ENCODE measurements around the gene BAZ1A.
"Not testable (repeated sequence)": the region's sequence is repeated elsewhere in the genome, so short reads cannot be mapped to it uniquely, and the experiment has no call there.

The BAZ1A gene

DNA sequence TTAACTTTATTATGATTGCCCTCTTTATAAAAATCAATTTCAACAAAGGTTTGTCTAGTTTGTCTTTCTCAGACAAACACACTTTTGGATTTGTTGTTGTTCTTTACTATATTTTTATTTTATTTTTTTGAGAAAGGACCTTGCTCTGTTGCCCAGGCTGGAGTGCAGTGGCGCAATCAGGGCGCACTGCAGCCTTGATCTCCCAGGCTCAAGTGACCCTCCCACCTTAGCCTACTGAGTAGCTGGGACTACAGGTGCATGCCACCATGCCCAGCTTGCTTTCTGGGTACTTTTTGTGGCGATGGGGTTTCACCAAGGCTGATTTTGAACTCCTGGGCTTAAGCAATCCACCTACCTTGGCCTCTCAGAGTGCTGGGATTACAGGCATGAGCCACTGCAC is 96.4 kb downstream of the BAZ1A start:
- DNase-seq, result no peak

- no peak for DNase-seq
These were observed 98.5 kb downstream of the BAZ1A start for GRCh38 chr14:34776611-34777010.

DNA sequence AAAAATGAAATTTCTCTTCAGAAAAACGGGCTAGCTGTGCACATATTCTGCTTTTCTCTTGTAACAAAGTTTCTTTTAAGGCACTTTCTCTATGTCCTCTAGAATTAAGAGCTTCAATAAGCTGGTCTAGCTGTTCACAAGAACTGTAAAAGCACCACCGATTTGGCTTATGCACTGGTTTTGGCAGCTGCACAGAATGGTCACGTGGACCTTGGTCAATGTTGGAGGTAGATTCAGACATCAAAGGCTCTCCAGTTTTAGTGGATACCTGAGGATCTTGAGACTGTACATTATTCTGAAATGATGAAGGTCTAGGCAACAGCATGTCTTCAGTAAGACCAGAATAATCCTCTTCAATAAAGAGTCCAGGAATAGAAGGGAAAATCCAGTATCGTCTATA is 99.2 kb downstream of the BAZ1A start:
- DNase-seq, result no peak

GRCh38 chr14:34775342-34775741 is 99.8 kb downstream of the BAZ1A start:
- DNase-seq, result no peak

DNA sequence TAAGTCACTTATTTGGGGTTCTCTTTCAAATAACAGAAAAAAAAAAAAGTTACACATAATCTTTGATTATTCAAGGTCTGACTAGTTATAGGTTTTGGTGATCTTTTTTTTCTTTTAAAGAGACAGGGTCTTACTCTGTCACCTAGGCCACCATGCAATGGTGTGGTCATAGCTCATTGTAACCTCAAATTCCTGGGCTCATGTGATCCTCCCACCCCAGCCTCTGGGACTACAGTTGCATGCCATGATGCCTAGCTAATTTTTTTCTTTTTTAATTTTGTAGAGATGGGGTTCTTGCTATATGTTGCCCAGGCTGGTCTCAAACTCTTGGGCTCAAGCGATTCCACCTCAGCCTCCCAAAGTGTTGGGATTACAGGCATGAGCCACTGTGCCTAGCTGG is 104.3 kb downstream of the BAZ1A start:
- no peak for DNase-seq

GRCh38 chr14:34766606-34767005 is 108.6 kb downstream of the BAZ1A start:
- no peak for DNase-seq

DNA sequence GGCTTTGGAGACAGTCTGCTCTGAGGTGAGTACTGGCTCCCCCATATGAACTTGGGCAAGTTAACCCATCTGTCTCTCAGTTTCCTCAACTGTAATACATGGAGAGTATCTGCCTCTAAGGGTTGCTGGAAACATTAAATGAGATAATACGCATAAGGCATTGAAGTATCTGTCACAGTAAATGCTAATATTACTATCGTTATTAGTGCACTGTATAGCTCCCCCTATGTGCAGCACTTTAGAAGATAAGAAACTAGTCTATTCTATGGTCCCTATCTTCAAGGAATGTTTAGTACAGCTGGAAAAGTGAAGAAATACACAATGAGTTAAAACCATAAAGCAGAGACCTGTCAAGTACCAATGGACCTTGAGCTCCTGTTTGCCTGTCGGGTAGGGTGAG is 109.1 kb downstream of the BAZ1A start:
- no peak for DNase-seq

GRCh38 chr14:34755215-34755614 is 119.9 kb downstream of the BAZ1A start:
- no peak for DNase-seq

GRCh38 chr14:34754687-34755086 is 120.5 kb downstream of the BAZ1A start:
- DNase-seq, result no peak

DNA sequence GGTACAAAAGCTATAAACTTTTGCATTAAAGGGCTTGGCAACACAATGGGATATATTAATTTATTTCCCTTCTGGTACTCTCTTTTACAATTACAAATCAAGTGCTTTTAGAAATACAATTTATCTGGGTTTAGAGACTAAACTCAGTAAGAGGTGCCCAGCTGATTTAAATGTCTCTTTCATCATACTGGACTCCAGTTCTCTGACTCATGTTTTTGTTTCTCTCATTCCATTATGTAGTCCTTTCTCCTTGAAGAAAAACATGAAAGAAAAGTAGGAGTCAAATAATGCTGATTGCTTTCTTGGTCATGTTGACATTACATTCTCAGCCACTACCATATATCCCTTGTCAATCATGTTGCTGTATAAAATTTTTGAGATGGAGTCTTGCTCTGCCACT is 124.5 kb downstream of the BAZ1A start:
- DNase-seq, result no peak

- no peak for DNase-seq
These were observed 124.9 kb downstream of the BAZ1A start for GRCh38 chr14:34750233-34750632.

GRCh38 chr14:34749408-34749807 is 125.8 kb downstream of the BAZ1A start:
- DNase-seq, result no peak

- no peak for DNase-seq
These were observed 132.7 kb downstream of the BAZ1A start for GRCh38 chr14:34742270-34743115.

- no peak for DNase-seq
These were observed 133.3 kb downstream of the BAZ1A start for GRCh38 chr14:34741840-34742239.

GRCh38 chr14:34740139-34740538 is 135.0 kb downstream of the BAZ1A start:
- not testable (repeated sequence) for DNase-seq

GRCh38 chr14:34737079-34737478 is 138.1 kb downstream of the BAZ1A start:
- not testable (repeated sequence) for DNase-seq

GRCh38 chr14:34733245-34733644 is 141.9 kb downstream of the BAZ1A start:
- DNase-seq, result no peak

GRCh38 chr14:34732802-34733201 is 142.4 kb downstream of the BAZ1A start:
- DNase-seq, result no peak

DNA sequence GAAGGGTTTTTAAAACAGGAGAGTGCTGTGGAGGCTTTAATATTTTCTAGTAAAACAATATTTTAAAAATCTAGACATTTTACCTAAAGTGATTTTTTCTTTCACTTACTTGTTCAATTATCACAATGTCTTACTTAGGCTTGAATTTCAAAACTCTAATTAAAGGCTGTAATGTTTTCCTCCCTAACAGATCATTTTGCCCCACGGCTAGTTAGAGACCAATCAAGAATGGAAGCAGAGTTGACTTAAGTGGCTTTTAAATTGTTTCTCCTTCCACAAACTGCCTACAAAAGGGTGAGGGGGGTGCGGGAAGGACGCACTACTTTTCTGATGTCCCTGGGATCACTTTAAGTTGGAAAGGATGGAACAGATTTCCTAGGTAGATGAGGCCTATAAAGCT is 151.3 kb downstream of the BAZ1A start:
- no peak for DNase-seq

DNA sequence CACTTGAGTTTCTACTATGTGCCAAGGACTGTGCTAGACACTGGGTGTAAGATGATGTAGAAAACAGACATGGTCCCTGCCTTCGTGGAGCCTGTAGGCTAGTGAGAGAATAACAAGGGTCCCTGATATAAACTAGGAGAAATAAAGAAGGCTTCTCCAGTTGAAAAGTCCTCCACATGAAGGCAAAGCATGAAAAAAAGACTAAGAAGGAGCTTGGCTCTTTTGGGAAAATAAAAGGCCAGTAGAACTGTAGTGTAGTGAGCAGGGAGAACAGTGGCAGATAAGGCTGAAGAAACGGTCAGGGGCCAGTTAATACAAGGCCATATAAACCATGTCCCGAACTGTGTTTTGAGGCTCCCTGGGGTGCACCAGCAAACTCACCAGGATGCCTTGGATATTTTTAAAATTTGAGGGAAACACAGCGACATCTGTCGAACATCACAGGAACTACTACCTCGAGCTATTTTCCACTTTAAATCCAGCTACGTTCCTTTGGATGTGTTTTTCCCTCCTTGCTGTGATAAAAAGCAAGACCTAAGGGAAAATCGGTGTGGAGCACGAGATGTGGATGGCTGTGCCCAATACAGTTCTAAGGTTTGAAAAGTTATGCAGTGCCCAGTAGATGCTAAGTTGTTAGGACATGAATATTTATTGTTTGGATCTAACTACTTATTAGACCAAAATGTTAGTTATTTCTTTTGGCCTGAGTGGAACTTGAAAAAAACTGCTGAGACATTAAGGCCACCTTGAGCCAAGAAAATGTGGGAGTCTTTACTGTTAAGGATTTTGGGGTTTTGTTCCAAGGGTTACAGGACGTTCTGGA is 152.2 kb downstream of the BAZ1A start:
- peak; percentile 14 to 17 for DNase-seq

DNA sequence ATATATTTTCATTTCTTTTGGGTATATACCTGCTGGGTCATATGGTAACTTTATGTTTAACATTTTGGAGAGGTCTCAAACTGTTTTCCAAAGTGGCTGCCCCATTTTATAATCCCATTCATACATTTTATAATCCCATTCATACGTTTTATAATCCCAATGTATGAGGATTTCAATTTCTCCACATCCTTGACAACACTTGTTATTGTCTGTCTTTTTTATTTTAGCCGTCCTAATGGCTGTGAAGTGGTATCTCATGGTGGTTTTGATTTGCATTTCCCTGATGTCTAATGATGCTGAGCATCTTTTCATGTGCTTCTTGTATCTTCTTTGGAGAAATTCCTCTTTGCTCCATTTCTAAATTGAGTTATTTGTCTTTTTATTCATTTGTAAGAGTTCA is 154.0 kb downstream of the BAZ1A start:
- DNase-seq, result no peak

GRCh38 chr14:34718750-34719304 is 156.3 kb downstream of the BAZ1A start:
- no peak for DNase-seq

DNA sequence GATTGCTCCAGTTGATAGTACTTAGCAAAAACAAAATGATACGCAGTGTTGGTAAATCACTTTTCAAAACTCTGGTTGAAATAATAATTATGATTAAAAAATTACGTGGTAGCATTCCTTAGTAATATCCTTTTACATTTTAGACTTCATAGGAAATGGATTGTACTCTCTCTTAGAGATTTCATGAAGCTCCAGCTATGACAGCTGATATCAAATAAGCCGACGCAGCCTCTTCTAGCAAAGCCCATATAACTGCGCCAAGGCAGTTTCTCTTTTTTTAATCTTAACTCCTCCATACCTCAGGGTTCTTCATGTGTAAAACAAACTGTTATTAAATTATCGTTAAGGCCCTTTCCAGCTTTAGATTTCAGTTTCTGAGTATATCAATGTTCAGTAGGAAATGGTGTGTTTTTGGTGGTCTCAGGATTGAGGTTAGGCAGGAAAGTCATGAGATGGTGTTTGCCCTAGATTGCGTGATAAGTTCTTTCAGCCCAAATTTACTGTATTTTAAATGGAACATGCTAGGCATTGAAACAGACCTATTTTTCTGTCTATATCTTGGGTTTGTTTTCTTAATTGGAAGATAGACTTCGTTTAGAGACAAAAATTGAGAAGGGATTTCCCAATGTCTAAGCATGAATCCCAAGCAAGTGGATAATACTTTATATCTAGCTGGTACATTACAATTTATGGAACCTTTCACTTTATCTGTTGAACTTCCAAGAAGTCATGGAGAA is 159.9 kb downstream of the BAZ1A start:
- DNase-seq, result no peak

Measured in NCI-H187 (cell line).